Stimulated activated CD8-positive, alpha-beta memory T cell treated with anti-CD3 and anti-CD28 coated beads, Interleukin-2, amount 100 ng/mL, for 1 hour (primary cell): ENCODE results near the gene GLYR1.
A peak's percentile ranks its signal among the peaks of the same experiment; 100 is the strongest.
"Not testable (repeated sequence)": the region's sequence is repeated elsewhere in the genome, so short reads cannot be mapped to it uniquely, and the experiment has no call there.

Experiments used
- DNase-seq, 2 donors: peaks; one replicate each; pipeline ENCODE4 v3.0.0-alpha.2; 2020; ENCODE audit warnings: low read depth in 2 of 2

GLYR1 gene

DNA sequence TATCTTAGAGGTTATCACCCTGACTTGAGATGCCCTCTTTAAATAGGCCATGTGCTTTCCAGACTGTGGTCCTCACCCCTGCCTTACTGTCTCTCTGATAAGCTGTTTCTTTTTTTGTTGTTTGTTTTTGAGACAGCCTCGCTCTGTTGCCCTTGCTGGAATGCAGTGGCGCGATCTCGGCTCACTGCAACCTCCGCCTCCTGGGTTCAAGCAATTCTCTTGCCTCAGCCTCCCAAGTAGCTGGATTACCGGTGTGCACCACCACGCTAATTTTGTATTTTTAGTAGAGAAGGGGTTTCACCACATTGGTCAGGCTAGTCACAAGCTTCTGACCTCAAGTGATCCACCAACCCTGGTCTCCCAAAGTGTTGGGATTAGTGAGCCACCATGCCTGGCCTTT is 58.2 kb downstream of the GLYR1 start:
- no peak for DNase-seq

DNA sequence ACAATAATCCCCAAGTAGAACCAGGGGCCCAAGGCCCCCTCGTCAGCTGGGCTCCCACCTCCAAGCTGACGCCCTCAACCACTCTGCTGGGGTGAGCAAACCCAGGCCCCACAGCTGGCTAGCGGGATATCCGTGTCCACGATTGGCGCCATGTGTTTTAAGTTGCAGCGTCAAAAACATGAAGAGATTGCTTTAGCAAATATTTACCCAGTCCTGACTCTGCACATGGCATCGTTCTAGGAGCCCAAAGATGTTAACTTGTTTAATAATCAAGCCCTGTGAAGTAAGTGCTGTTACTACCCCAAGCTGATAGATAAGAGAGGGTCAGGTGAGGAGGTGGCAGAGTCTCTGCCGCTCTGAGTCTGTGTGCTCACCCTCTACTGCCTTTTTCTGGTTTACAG is 58.6 kb downstream of the GLYR1 start:
- DNase-seq: no peak

DNA sequence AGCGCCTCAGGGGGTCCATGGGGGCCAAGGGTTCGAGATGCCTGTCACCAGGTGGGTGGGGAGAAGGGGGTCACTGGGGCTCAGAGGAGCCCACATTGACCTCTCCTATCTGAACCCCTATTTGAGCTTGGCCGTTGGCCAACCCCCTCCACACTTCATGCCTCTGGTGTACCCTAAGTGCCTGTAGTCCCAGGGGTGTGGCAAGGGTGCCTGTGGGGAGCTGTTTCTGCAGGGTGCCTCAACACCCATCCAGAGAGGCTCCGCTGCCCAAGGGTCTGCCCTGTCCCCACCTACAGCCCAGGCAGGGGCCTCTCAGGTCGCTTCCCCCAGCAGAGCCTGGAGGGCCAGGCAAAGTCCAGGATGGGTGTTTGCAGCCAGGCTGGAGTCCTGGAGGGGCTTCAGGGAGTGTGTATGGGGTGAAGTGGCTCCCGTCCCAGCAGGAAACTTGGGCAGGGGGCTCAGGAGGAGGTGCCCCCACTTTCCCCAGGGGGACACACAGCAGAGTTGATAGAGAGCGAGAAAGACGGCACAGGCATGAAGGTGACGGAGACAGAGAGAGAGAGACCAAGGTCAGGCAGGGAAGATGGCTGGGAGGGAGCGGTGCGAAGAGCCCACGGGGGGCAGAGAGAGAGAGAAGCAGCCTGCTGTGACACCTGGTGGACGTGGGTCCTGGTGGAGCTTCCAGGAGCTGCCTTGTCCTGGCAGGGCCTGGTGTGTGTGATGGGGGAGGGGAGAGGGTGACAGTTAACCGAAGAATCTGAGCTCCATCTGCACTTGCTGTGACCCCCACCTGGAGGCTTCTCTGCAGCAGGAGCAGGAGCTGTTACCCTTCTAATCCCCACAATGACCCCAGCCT is 59.2 kb downstream of the GLYR1 start, which contains the start of gene SEPTIN12:
Gene SEPTIN12 (minus strand): TSS at position 719 of the 856 bp plus-strand sequence. CDS start 700 bp downstream, at position 19.
- no peak for DNase-seq

DNA sequence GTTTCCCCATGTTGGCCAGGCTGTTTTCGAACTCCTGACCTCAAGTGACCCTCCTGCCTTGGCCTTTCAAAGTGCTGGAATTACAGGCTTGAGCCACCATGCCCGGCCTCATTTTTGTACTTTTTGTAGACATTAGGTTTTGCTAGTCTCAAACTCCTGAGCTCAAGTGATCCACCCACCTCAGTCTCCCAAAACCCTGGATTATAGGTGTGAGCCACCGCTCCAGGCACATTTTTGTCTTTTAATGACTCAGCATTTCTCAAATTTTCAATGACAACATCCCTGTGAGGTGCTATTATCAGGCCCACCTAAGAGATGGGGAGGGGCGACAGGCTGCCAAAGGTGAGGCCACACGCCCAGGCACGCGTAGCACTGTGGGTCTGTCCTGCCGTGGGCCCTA is 60.0 kb downstream of the GLYR1 start:
- DNase-seq: no peak

DNA sequence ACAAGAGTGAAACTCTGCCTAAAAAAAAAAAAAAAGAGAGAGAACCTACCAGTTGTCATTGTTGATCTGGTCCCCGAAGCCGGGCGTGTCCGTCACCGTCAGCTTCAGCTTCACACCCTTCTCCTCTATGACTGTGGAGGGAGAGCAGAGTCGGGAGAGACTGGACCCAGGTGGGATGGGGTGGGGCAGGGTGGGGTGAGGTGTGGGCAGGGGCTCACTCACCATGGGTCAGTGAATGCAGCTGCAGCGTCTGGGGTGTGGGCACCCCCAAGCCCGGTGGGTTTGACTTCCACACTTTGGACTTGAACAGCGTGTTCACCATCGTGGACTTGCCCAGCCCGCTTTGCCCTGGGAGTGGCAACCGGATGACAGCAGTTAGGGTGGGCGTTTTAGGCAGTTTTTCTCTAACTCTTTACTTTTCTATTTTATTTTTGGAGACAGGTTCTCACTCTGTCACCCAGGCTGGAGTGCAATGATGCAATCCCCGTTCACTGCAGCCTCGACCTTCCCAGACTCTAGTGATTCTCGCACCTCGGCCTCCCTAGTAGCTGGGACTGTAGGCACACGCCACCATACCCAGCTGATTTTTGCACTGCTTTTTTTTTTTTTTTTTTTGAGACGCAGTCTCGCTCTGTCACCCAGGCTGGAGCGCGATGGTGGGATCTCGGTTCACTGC is 61.2 kb downstream of the GLYR1 start:
- DNase-seq: no peak

DNA sequence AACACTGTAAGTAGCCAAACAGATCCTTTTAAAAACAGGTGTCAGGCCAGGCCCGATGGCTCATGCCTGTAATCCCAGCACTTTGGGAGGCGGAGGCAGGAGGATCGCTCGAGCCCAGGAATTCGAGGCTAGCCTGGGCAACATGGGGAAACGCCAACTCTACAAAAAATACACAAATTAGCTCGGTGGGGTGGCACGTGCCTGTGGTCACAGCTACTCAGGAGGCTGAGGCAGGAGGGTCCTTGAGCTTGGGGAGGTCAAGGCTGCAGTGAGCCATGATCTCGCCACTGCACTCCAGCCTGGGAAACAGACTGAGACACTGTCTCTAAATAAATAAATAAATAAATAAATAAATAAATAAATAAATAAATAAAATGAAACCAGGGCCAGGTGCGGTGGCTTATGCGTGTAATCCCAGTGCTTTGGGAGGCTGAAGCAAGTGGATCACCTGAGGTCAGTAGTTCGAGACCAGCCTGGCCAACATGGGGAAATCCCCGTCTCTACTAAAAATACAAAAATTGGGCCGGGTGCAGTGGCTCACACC is 62.6 kb downstream of the GLYR1 start:
- DNase-seq: not testable (repeated sequence)

DNA sequence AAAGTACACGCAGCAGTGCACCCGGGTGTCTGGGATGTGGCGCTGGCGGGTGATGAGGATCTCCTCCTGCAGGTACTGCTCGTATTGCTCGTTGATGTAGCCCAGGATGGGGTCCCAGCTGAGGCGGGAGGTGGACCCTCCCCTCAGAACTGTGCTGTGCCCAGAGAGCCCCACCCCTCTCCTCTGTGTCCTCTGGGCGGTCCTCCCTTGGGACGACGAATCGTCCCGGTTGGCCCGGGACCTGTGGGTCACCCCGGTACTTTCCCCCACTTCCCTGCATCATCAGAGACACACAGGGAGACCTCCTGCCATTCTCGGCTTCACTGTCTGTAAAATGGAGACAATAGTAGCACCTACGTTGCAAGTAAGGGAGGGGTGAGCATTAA is 63.1 kb downstream of the GLYR1 start:
- DNase-seq: no peak

DNA sequence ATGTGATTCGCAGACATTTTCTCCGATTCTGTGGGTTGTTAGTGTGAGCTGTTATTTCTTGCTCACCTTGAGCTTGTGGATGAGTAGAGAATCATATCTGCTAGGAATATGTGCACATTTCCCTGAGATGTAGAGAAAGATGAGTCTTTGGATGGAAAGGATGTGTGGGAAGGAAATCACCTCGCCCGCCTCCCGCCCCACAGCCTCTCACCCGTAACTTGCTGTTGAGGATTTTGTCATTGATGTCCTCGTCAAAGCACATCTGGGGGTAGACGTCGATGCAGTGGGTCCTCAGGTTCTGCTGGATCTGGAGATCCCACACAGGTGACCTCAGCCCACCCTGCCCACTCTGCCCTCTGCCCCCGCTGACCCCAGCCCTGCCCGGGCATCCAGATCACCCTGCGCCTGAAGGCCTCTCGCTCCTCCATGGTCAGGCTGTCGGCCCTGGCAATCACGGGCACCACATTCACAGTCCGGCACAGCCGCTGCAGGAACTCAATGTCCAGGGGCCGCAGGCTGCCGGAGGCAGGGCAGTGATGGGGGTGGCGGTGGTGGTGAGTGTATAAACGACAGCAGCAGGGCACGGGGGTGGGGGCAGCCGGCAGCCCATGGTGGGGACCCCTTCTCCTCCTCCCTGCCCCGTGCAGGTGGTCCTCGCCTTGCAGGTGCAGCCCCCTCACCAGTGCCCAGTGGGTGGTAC is 63.7 kb downstream of the GLYR1 start:
- DNase-seq: no peak

DNA sequence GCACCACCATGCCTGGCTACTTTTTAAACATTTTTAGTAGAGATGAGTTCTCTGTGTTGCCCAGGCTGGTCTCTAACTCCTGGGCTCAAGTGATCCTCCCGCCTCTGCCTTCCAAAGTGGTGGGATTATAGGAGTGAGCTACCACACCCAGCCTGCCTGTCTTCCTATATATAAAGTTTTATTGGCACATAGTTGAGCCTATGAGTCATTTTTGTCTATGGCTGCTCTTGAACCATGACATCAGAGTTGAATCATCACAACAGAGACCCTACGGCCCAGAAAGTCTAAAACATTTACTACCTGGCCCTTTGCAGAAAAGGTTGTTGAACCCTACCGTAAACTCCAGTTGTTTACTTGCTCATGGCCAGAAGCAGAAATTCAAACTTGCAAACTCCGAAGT is 66.9 kb downstream of the GLYR1 start:
- DNase-seq: no peak

DNA sequence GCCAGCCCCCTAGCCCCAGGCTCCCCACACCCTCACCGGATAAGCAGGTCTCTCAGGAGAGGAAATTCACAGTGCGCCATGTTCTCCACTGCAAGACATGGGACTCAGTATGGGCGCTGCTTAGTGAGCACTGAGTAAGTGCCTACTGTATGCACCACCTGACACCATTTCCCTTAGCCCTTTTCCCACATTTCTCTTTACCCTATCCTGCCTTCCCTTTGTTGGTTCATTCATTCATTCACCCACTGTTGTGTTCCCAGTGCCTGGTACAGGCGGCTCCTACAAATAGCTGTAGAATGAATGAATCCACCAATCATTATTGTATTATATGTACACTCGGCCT is 69.1 kb downstream of the GLYR1 start:
- no peak for DNase-seq

DNA sequence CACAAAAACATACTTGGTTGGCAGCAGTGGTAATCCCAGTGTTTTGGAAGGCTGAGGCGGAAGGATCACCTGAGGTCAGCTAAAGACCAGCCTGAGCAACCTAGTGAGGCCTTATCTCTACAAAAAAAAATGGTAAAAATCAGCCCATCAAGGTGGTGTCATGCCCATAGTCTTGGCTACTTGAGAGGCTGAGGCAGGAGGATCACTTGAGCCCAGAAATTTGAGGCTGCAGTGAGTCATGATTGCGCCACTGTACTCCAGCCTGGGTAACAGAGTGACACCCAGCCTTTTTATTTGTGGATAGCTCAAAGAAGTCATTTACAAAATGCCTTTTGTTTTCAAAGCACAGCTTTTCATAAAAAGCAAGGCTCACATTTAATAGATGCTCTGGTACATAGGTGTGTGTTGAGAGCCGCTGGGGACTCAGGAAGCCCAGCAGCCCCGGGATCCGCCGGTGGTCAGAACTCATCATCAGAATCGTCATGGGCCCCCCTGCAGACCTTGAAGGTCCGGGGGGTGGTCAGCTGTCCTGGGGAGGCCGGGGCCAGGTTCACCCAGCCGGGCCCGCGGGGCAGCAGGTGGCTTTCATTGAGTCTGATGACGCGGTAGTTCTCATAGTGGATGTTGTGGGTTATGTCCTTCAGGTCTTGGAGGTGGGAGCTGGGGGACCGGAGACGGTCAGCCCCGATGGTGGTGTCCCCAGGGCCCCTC is 69.6 kb downstream of the GLYR1 start:
- no peak for DNase-seq

DNA sequence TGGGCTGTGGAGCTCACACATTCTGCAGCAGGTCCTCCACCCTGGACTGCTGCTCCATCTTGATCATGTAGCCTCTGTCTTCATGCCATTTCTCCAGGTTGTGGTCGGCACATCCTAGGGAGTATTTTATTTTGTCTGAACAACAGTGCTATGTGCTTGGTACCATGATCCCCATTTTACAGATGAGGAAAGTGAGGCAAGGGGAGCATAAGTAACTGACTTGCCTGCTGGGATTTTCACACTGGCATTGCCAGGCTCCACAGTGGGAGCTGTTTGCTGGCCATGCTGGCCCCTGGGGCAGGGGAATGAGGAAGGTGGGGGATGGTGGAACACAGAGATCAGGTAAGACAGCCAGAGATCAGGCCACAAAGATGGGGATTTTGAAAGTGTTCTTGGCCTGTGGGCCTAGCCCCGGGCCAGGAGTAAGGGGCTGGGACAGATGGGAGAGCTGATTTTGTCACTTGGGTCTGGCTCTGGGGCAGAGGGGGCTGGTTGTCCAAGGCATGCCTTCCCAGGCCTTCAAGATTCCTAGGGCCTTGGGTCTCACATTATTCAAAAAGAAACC is 70.9 kb downstream of the GLYR1 start:
- no peak for DNase-seq

DNA sequence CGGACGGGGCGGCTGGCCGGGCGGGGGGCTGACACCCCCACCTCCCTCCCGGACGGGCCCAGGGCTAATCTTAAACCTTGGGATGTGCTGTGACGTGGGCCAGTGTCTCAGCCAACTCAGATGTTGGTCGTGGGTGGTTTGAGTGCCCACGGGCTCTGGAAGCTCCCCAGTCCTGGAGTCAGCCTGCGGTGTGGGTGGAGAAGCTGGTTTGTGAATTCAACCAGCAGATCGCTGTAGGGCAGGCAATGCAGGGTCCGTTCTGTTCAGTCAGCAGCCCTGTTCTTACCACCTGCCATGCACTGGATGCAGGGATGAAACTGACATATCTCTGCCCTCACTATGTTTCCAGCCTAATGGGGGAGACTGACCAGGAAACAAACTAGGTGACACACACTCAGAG is 72.1 kb downstream of the GLYR1 start:
- no peak for DNase-seq

DNA sequence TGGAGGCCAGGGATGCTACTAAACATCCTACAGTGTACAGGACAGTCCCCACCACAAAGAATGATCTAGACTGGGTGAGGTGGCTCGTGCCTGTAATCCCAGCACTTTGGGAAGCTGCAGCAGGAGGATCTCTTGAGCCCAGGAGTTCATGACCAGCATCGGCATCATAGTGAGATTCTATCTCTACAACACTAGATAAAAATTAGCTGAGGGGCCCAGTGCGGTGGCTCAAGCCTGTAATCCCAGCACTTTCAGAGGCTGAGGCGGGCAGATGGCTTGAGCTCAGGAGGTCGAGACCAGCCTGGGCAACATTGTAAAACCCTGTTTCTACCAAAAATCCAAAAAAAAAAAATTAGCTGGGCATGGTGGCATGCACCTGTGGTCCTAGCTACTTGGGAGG is 74.7 kb downstream of the GLYR1 start:
- no peak for DNase-seq

DNA sequence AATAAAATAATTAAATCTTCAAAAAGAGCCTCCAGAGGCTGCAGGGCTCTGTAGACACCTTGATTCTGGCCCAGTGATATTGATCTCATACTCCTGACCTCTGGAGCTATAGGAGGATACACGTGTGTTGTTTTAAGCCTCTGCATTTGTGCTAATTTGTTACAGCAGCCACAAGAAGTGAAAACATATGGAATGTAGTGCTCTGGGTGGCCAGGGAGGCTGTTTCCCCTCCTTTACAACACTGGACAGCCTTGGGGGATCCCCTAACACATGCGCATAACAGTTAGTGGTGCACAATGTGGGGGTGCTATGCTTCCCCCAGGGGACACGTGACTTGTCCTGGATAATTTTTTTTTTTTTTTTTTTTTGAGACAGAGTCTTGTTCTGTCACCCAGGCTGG is 75.4 kb downstream of the GLYR1 start:
- no peak for DNase-seq

DNA sequence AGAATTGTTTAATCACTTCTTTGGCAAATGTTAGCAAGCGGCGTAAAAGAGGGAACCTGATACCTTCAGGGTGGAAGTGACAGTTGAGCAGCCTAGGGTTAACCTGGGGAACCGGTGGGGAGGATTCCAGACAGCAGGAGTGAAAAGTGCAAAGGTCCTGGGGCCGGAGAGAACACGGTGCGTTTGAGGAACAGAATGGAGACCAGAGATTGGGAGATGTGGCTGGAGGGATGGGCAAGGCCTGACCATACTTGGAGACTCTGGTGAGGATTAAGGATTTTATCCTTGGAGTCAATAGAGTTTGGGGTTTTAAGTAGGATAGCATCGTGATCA is 77.8 kb downstream of the GLYR1 start:
- no peak for DNase-seq

DNA sequence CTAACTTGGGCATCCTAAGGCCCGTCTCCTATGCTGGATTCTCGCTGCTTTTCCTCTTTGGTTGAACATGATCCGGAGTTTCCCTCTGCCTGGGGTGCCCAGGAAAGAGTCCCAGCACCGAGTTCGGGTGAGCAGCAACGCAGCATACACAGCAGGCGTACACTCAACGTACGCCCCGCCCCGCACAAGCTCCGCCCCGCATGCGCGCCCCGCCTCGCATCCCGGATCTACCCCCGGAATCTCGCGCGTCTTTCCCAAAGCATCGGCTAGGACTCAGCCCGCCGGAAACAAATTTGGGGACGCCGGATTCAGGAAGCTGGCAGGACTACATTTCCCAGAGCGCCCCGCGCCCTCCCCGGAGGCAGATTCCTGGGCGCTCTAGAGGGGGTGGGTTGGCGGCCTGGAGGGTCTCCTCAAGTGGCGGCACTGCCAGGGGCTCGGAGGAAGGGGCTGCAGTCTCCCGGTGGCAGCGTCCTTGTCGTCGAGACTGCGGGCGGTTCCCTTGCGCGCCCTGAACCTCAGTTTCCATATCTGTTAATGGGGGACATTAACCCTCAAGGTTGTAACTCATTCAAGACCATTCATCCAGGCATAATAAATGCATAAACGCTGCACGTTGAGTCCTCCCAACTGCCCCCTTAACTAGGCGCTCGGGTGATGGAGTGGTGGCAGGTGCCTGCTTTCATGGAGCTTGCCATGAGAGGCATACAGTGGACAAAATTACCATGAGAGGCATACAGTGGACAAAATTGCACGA is 78.4 kb downstream of the GLYR1 start:
- DNase-seq: peak; percentile 60 to 69

DNA sequence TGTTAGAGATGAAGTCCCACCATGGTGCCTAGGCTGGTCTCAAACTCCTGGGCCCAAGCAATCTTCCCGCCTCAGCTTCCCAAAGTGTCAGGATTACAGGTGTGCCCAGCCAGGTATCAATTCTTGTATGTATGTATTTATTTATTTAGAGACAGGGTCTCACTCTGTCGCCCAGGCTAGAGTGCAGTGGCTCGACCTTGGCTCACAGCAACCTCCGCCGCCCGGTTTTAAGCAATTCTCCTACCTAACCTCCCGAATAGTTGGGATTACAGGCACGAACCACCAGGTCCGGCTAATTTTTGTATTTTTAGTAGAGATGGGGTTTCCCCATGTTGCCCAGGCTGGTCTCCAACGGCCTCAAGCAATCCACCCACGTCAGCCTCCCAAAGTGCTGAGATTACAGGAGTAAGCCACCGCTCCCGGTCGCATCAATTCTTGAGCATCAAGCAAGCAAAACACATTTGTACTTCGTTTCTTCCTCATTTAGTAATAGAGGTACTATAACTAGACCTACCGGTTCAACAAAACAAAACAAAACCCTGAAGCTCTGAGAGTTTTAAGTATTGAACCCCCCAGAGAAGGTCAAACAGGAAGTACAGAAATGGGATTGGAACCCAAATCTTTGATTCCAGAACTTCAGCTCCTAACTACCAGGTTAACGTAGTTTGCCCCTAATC is 79.1 kb downstream of the GLYR1 start:
- DNase-seq: no peak

DNA sequence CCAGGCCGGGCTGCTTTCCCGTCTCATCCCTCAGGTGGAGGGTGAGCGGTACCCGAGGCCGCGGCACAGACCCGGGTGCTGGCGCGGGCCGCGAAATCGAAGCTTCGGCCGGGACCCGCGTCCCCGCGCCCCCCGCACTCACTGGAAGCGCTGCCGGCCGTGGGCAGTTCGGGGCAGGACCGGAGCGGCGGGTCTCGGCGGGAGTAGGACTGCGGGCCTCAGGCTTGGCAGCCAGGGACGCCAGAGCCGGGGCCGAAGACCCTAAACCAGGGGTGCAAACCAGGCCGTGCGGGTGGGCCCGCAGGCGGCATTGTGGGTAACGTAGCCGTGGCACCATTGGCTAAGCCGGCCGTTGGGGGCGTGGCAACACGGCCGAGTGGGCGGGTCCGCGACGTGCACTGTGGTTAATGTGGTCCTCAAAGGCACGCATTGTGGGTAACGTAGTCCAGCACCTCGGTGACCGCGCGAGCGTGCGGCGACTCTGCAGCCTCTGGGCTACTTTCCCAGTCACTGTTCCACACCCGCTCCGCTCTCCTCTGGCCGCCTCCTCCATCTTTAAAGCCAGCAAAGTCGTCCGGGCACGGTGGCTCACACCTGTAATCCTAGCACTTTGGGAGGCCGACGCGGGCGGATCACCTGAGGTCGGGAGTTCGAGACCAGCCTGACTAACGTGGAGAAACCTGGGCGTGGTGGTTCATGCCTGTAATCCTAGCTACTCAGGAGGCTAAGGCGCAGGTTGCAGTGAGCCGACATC is 80.0 kb downstream of the GLYR1 start, which contains the start of gene ZNF500:
Gene ZNF500 (minus strand): TSS at position 288 of the 754 bp plus-strand sequence. CDS start 1,184 bp downstream, outside the sequence.
- DNase-seq: peak; percentile 91 to 98
